DOHH2 (cell line): Measurements from ENCODE around the gene PAX6.

Experiments used
- H3F3A ChIP-seq: fragments of 200-600 bp; sonication (generic), shearing (Covaris generic); 2 replicates; pipeline ENCODE4 v1.6.0; 2016; ENCODE audit warnings: antibody characterized with exemption, mild to moderate bottlenecking; ENCODE audit not compliant: control insufficient read depth, insufficient read depth
- H3K27ac ChIP-seq: fragments of 200-600 bp; sonication (generic); 2 replicates; pipeline ENCODE4 v1.5.1; 2014; ENCODE audit warnings: low read depth, mild to moderate bottlenecking, low read length, moderate library complexity
- H3K27me3 ChIP-seq: fragments of 200-600 bp; sonication (generic); 2 replicates; pipeline ENCODE4 v1.6.1; 2014; ENCODE audit warnings: mild to moderate bottlenecking, low read length, mixed read lengths; ENCODE audit not compliant: control insufficient read depth
- H3K36me3 ChIP-seq: fragments of 200-600 bp; sonication (generic); 2 replicates; pipeline ENCODE4 v1.6.1; 2014; ENCODE audit warnings: mild to moderate bottlenecking, low read length, moderate library complexity, mixed read lengths; ENCODE audit not compliant: control insufficient read depth
- H3K4me1 ChIP-seq: fragments of 200-600 bp; sonication (generic); 2 replicates; pipeline ENCODE4 v1.6.1; 2014; ENCODE audit warnings: mild to moderate bottlenecking, low read length, mixed read lengths; ENCODE audit not compliant: control insufficient read depth
- H3K4me2 ChIP-seq: fragments of 200-600 bp; sonication (generic); 2 replicates; pipeline ENCODE4 v1.6.0; 2014; ENCODE audit warnings: mild to moderate bottlenecking, low read length, moderate library complexity
- H3K4me3 ChIP-seq: fragments of 200-600 bp; sonication (generic); 2 replicates; pipeline ENCODE4 v1.5.1; 2014; ENCODE audit warnings: mild to moderate bottlenecking, low read length, mixed read lengths
- H3K79me2 ChIP-seq: fragments of 200-600 bp; sonication (generic); 2 replicates; pipeline ENCODE4 v1.6.1; 2014; ENCODE audit warnings: mild to moderate bottlenecking, low read length, mixed read lengths; ENCODE audit not compliant: control insufficient read depth
- H3K9me2 ChIP-seq: fragments of 200-600 bp; sonication (generic); replicated peaks from 2 replicates; pipeline ENCODE4 v1.6.1; 2014; ENCODE audit warnings: mild to moderate bottlenecking, low read length, mixed read lengths; ENCODE audit not compliant: control insufficient read depth
- H3K9me3 ChIP-seq: fragments of 200-600 bp; sonication (generic); 2 replicates; pipeline ENCODE4 v1.6.1; 2014; ENCODE audit warnings: antibody characterized with exemption, low read length, mixed read lengths; ENCODE audit not compliant: control insufficient read depth, insufficient read depth
- H4K20me1 ChIP-seq: fragments of 200-600 bp; sonication (generic); 2 replicates; pipeline ENCODE4 v1.6.0; 2014; ENCODE audit warnings: low read depth, mild to moderate bottlenecking, antibody characterized with exemption, low read length, moderate library complexity; ENCODE audit not compliant: control insufficient read depth, insufficient read depth
- EZH2phosphoT487 ChIP-seq: fragments of 200-600 bp; sonication (generic); IDR thresholded peaks from 2 replicates; pipeline ENCODE4 v1.6.1; 2017; ENCODE audit warnings: borderline replicate concordance, mild to moderate bottlenecking, antibody characterized with exemption, low read length, moderate library complexity, mixed read lengths
- TF ChIP-seq, protein P1 (sequence below): fragments of 200-600 bp; sonication (generic); IDR thresholded peaks from one replicate; pipeline ENCODE4 v1.5.1; 2014; ENCODE audit warnings: antibody characterized with exemption, mild to moderate bottlenecking, low read depth, low read length; ENCODE audit not compliant: poor library complexity, severe bottlenecking

PAX6 gene

DNA sequence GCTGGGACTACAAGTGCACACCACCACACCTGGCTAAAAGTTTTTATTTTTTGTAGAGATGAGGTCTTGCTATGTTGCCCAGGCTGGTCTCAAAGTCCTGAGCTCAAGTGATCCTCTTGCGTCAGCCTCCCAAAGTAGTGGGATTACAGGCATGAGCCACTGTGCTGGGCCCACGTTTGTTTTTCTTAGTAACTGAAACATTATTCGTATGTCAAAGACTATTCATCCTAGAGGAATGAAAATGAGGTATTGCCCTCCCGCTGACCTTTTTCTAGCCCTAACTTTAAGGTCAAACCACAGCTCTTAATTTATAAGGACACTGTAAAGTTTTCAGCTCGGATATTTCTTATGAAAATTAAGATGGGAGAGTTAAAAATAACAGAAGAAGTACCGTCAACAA lies 33.2 kb upstream of the PAX6 start:
- Histone ChIP-seq H3F3A (no peaks in the 10 kb centered on the region), H3K4me3 (no peak overlapping the region), H3K36me3 (no peaks in the 10 kb centered on the region), H3K27me3 (no peaks in the 10 kb centered on the region), H4K20me1 (no peaks in the 10 kb centered on the region), H3K4me1 (no peaks in the 10 kb centered on the region), H3K27ac (no peak overlapping the region), H3K4me2 (no peak overlapping the region), H3K9me2 (no peaks in the 10 kb centered on the region), H3K9me3 (no peaks in the 10 kb centered on the region), H3K79me2 (no peaks in the 10 kb centered on the region)
- TF ChIP-seq, protein P1, sequence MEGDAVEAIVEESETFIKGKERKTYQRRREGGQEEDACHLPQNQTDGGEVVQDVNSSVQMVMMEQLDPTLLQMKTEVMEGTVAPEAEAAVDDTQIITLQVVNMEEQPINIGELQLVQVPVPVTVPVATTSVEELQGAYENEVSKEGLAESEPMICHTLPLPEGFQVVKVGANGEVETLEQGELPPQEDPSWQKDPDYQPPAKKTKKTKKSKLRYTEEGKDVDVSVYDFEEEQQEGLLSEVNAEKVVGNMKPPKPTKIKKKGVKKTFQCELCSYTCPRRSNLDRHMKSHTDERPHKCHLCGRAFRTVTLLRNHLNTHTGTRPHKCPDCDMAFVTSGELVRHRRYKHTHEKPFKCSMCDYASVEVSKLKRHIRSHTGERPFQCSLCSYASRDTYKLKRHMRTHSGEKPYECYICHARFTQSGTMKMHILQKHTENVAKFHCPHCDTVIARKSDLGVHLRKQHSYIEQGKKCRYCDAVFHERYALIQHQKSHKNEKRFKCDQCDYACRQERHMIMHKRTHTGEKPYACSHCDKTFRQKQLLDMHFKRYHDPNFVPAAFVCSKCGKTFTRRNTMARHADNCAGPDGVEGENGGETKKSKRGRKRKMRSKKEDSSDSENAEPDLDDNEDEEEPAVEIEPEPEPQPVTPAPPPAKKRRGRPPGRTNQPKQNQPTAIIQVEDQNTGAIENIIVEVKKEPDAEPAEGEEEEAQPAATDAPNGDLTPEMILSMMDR, result no peak
- TF ChIP-seq EZH2phosphoT487, result no peak

DNA sequence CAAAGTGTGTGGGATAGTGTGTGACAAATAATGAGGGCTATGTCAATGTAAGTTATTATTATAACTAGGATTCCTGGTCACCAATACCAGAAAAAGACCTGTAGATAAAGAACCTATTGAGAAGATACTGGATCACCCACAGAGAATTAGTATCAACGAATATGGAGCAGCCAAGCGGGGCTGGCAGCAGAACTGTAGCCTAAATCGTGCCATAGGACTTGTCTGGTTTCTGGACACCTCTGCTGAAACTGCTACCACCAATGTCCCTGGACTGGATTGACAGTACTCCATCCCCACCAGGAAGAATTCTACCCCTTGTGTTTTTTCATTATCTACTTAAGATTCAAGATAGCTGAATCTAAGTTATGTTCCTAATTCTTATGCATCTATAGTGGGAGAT lies 30.3 kb upstream of the PAX6 start:
- Histone ChIP-seq H3K4me1 (no peaks in the 10 kb centered on the region), H4K20me1 (no peaks in the 10 kb centered on the region), H3K9me2 (no peaks in the 10 kb centered on the region), H3K27me3 (no peaks in the 10 kb centered on the region), H3F3A (no peaks in the 10 kb centered on the region), H3K4me2 (no peak overlapping the region), H3K4me3 (no peak overlapping the region), H3K36me3 (no peaks in the 10 kb centered on the region), H3K9me3 (no peaks in the 10 kb centered on the region), H3K27ac (no peak overlapping the region), H3K79me2 (no peaks in the 10 kb centered on the region)
- no peak for TF ChIP-seq EZH2phosphoT487
- TF ChIP-seq, protein P1, result no peak

DNA sequence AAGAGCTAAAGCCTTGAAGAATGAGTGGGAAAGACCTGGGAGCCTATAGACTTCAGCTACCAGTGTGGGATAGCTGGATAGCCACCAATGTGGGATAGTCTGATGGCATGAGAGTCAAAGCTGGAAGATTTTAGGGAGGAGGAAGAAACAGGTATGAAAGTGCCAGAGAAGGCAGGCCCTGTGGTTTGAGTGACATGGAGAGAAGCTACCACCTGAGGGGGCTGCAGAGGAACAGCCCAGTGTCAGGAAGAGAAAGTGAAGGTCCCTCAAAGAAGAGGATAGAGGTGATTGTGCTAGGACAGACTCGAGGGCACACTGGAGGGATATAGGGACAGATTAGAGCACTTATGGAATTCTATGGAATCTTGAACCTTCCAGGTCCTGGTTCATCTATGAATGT lies 23.1 kb upstream of the PAX6 start:
- H3K9me3 ChIP-seq, result no peaks in the 10 kb centered on the region
- TF ChIP-seq, protein P1, result no peak
- H3K36me3 ChIP-seq, result no peaks in the 10 kb centered on the region
- no peaks in the 10 kb centered on the region for H3K27me3 ChIP-seq
- H3F3A ChIP-seq, result no peaks in the 10 kb centered on the region
- H3K79me2 ChIP-seq, result no peaks in the 10 kb centered on the region
- H3K4me1 ChIP-seq, result no peaks in the 10 kb centered on the region
- H4K20me1 ChIP-seq, result no peaks in the 10 kb centered on the region
- H3K27ac ChIP-seq, result no peak overlapping the region
- no peaks in the 10 kb centered on the region for H3K9me2 ChIP-seq
- H3K4me3 ChIP-seq, result no peak overlapping the region
- H3K4me2 ChIP-seq, result no peak overlapping the region

DNA sequence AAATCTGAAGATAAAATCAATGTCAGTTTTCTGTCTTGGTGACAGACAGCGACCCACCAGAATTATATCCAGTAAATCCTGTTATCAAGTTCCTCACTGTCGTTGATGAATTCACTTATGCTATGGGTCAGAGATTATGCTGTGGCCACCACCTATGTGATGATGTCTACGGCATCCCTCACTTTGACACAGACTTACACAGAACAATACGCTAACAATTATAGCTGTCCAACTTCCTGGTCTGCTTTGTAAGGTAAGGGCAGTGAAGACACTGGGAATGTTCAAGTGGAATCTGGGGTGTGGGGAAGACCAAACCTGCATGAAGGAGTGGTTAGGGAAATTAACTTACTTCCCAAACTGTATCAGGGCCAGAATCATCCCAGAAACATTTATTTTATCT lies 19.3 kb upstream of the PAX6 start:
- H3K9me2 ChIP-seq, result no peaks in the 10 kb centered on the region
- TF ChIP-seq EZH2phosphoT487, result no peak
- TF ChIP-seq, protein P1, result no peak
- no peaks in the 10 kb centered on the region for H3K9me3 ChIP-seq
- H3K36me3 ChIP-seq, result no peaks in the 10 kb centered on the region
- no peaks in the 10 kb centered on the region for H4K20me1 ChIP-seq
- no peaks in the 10 kb centered on the region for H3K4me1 ChIP-seq
- H3K79me2 ChIP-seq, result no peaks in the 10 kb centered on the region
- no peaks in the 10 kb centered on the region for H3K27me3 ChIP-seq
- no peak overlapping the region for H3K4me3 ChIP-seq
- H3F3A ChIP-seq, result no peaks in the 10 kb centered on the region
- H3K27ac ChIP-seq, result no peak overlapping the region
- H3K4me2 ChIP-seq, result no peak overlapping the region
